HEK293 (cell line): Measurements from ENCODE around the gene RORC.

Experiments
- CTCF ChIA-PET: fragments of 350-600 bp; formaldehyde crosslinking; extraction: SDS; loops from one replicate; lab custom pipeline; 2021; ENCODE audit warnings: antibody characterized with exemption; lab: Yijun Ruan, JAX
- POLR2A ChIA-PET: fragments of 300-600 bp; formaldehyde crosslinking; extraction: SDS; loops from one replicate; lab custom pipeline; 2020; ENCODE audit warnings: antibody characterized with exemption, inconsistent platforms; lab: Yijun Ruan, JAX
- H3K27ac ChIP-seq: fragments of 200-500 bp; sonication (Bioruptor generic); 2 replicates; pipeline ENCODE4 v1.5.1; 2014; ENCODE audit warnings: low read depth, low read length, control low read depth, inconsistent platforms; ENCODE audit errors: extremely low read depth
- H3K36me3 ChIP-seq, 2 experiments: fragments of 200-500 bp in 1 of 2; sonication (Bioruptor generic) in 1 of 2; 1 replicate in 1 of 2; 2 replicates in 1 of 2; pipeline ENCODE4 v1.5.1; 2014 to 2017; ENCODE audit warnings: inconsistent platforms in 2 of 2, low read length in 2 of 2; ENCODE audit not compliant: control insufficient read depth in 2 of 2, insufficient read depth in 1 of 2
- H3K4me1 ChIP-seq: fragments of 200-500 bp; sonication (Bioruptor generic); 2 replicates; pipeline ENCODE4 v1.5.1; 2014; ENCODE audit warnings: mild to moderate bottlenecking, low read length, inconsistent platforms; ENCODE audit not compliant: control insufficient read depth, insufficient read depth
- H3K4me3 ChIP-seq: 2 replicates; pipeline ENCODE4 v1.5.1; 2011; ENCODE audit warnings: low read depth, mild to moderate bottlenecking, control low read depth, low read length, moderate library complexity
- H3K9me3 ChIP-seq: fragments of 200-500 bp; sonication (Bioruptor generic); 2 replicates; pipeline ENCODE4 v1.5.1; 2014; ENCODE audit warnings: low read depth, low read length, inconsistent platforms; ENCODE audit not compliant: control insufficient read depth, insufficient read depth
- EGR2 ChIP-seq: fragments of 450-650 bp; formaldehyde crosslinking; IDR thresholded peaks from 2 replicates; pipeline ENCODE4 v1.5.1; 2016; ENCODE audit warnings: low read depth, missing biosample characterization, missing genetic modification characterization
- GLIS2 ChIP-seq: fragments of 450-650 bp; formaldehyde crosslinking; IDR thresholded peaks from 2 replicates; pipeline ENCODE4 v1.5.1; 2016; ENCODE audit warnings: missing biosample characterization, missing genetic modification characterization
- IKZF3 ChIP-seq: fragments of 450-650 bp; IDR thresholded peaks from 2 replicates; pipeline ENCODE4 v1.5.0; 2018; ENCODE audit warnings: missing biosample characterization, mild to moderate bottlenecking, missing genetic modification characterization, moderate library complexity
- PRDM1 ChIP-seq: fragments of 450-650 bp; formaldehyde crosslinking; IDR thresholded peaks from 2 replicates; pipeline ENCODE4; 2016; ENCODE audit warnings: missing biosample characterization, missing genetic modification characterization
- ZBTB8A ChIP-seq: fragments of 450-650 bp; formaldehyde crosslinking; IDR thresholded peaks from 2 replicates; pipeline ENCODE4 v1.5.1; 2016; ENCODE audit warnings: missing biosample characterization, missing genetic modification characterization
- ZFHX2 ChIP-seq: fragments of 450-650 bp; formaldehyde crosslinking; conservative IDR thresholded peaks from 2 replicates; pipeline ENCODE4 v1.5.1; 2016; ENCODE audit warnings: missing biosample characterization, missing genetic modification characterization
- ZNF10 ChIP-seq: fragments of 450-650 bp; formaldehyde crosslinking; IDR thresholded peaks from 2 replicates; pipeline ENCODE4 v1.5.1; 2017; ENCODE audit warnings: missing biosample characterization, missing genetic modification characterization
- ZNF416 ChIP-seq: fragments of 450-650 bp; formaldehyde crosslinking; IDR thresholded peaks from 2 replicates; pipeline ENCODE4 v1.5.1; 2016; ENCODE audit warnings: missing biosample characterization, missing genetic modification characterization
- ZNF677 ChIP-seq: fragments of 450-650 bp; IDR thresholded peaks from 2 replicates; pipeline ENCODE4 v1.5.0; 2018; ENCODE audit warnings: missing biosample characterization, mild to moderate bottlenecking, missing genetic modification characterization, moderate library complexity
- ZNF701 ChIP-seq: fragments of 450-650 bp; formaldehyde crosslinking; IDR thresholded peaks from 2 replicates; pipeline ENCODE4 v1.5.1; 2016; ENCODE audit warnings: missing biosample characterization, missing genetic modification characterization
- TF ChIP-seq, protein P1 (sequence below): fragments of 450-650 bp; formaldehyde crosslinking; IDR thresholded peaks from 2 replicates; pipeline ENCODE4 v1.5.1; 2017; ENCODE audit warnings: missing biosample characterization, missing genetic modification characterization
- TF ChIP-seq, protein P2 (sequence below): fragments of 450-650 bp; formaldehyde crosslinking; IDR thresholded peaks from 2 replicates; pipeline ENCODE4 v1.5.1; 2017; ENCODE audit warnings: missing biosample characterization, missing genetic modification characterization

RORC gene

GRCh38 chr1:151825204-151825603 lies 6.4 kb downstream of the RORC start:
- Histone ChIP-seq H3K27ac (no peak overlapping the region), H3K4me3 (no peak overlapping the region), H3K9me3 (no peaks in the 10 kb centered on the region), H3K36me3 (no peaks in the 10 kb centered on the region), H3K4me1 (no peaks in the 10 kb centered on the region; the same call in 1 of the 2 replicates)
- TF ChIP-seq ZBTB8A: no peak
- TF ChIP-seq, protein P1, sequence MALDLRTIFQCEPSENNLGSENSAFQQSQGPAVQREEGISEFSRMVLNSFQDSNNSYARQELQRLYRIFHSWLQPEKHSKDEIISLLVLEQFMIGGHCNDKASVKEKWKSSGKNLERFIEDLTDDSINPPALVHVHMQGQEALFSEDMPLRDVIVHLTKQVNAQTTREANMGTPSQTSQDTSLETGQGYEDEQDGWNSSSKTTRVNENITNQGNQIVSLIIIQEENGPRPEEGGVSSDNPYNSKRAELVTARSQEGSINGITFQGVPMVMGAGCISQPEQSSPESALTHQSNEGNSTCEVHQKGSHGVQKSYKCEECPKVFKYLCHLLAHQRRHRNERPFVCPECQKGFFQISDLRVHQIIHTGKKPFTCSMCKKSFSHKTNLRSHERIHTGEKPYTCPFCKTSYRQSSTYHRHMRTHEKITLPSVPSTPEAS (tag by site-specific recombination): peak; percentile 86
- ChIA-PET POLR2A (no interaction called here), CTCF (interaction anchor here (1.3 kb wide), 1 partner anchor 11 kb away, joined by 3 read pairs; no protein-coding TSS in a partner anchor)

GRCh38 chr1:151823175-151823574 lies 8.4 kb downstream of the RORC start:
- no peak overlapping the region for H3K27ac ChIP-seq
- no peaks in the 10 kb centered on the region for H3K4me1 ChIP-seq
- no peaks in the 10 kb centered on the region for H3K36me3 ChIP-seq
- CTCF ChIA-PET: interaction anchor here (1.8 kb wide), 1 partner anchor 13 kb away, joined by 6 read pairs; no protein-coding TSS in a partner anchor
- TF ChIP-seq, protein P2, sequence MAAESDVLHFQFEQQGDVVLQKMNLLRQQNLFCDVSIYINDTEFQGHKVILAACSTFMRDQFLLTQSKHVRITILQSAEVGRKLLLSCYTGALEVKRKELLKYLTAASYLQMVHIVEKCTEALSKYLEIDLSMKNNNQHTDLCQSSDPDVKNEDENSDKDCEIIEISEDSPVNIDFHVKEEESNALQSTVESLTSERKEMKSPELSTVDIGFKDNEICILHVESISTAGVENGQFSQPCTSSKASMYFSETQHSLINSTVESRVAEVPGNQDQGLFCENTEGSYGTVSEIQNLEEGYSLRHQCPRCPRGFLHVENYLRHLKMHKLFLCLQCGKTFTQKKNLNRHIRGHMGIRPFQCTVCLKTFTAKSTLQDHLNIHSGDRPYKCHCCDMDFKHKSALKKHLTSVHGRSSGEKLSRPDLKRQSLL (tag by site-specific recombination): no peak
- no peak for TF ChIP-seq IKZF3 (tag by site-specific recombination)
- TF ChIP-seq, all 188 proteins: peak for 0
- Histone ChIP-seq H3K4me3 (no peak overlapping the region), H3K9me3 (no peaks in the 10 kb centered on the region)
- POLR2A ChIA-PET: interaction anchor here (1.0 kb wide), 1 partner anchor 60 kb away, joined by 3 read pairs; the partner anchor contains the start of gene MRPL9

GRCh38 chr1:151822404-151822803 lies 9.2 kb downstream of the RORC start:
- POLR2A ChIA-PET: interaction anchor here (1.0 kb wide), 1 partner anchor 60 kb away, joined by 3 read pairs; the partner anchor contains the start of gene MRPL9
- H3K9me3 ChIP-seq: no peaks in the 10 kb centered on the region
- H3K27ac ChIP-seq: no peak overlapping the region
- CTCF ChIA-PET: interaction anchor here (1.8 kb wide), 1 partner anchor 14 kb away, joined by 6 read pairs; no protein-coding TSS in a partner anchor
- H3K36me3 ChIP-seq: no peaks in the 10 kb centered on the region
- TF ChIP-seq EGR2 (tag by site-specific recombination) (peak; percentile 92), PRDM1 (0 out of 2 replicates have a peak, but pooled peaks have one; percentile 34), ZNF10 (tag by site-specific recombination) (no peak), ZFHX2 (tag by site-specific recombination) (peak; percentile 82)
- no peak overlapping the region for H3K4me3 ChIP-seq
- no peaks in the 10 kb centered on the region for H3K4me1 ChIP-seq

- Histone ChIP-seq H3K4me3 (no peak overlapping the region), H3K27ac (no peak overlapping the region)
- no peak for TF ChIP-seq ZNF701
- no peak for TF ChIP-seq GLIS2 (tag by site-specific recombination)
- TF ChIP-seq, protein P2 (tag by site-specific recombination): no peak
- no peak for TF ChIP-seq ZNF416 (tag by site-specific recombination)
- TF ChIP-seq ZNF677 (tag by site-specific recombination): no peak
- TF ChIP-seq, all 188 proteins: peak for 0
- POLR2A ChIA-PET: interaction anchor here (0.7 kb wide), 1 partner anchor 402 kb away, joined by 3 read pairs; no protein-coding TSS in a partner anchor
- Histone ChIP-seq H3K9me3 (no peaks in the 10 kb centered on the region), H3K4me1 (no peaks in the 10 kb centered on the region), H3K36me3 (no peaks in the 10 kb centered on the region)
- CTCF ChIA-PET: interaction anchor here (0.8 to 2.0 kb wide), 2 partner anchors 15 to 721 kb away, joined by 3 to 10 read pairs; no protein-coding TSS in a partner anchor
Measured at GRCh38 chr1:151820940-151821339, 10.7 kb downstream of the RORC start.
